ENCODE measurements around the gene FAM47E. TPM values are rescaled to one million over a fixed set of nuclear protein-coding genes. Genes with fewer than 3 reads are reported as not detected.

Gene FAM47E
- total and polyA plus RNA-seq, 2 donors from 2014 or later: 10.4 to 15.0 TPM

DNA sequence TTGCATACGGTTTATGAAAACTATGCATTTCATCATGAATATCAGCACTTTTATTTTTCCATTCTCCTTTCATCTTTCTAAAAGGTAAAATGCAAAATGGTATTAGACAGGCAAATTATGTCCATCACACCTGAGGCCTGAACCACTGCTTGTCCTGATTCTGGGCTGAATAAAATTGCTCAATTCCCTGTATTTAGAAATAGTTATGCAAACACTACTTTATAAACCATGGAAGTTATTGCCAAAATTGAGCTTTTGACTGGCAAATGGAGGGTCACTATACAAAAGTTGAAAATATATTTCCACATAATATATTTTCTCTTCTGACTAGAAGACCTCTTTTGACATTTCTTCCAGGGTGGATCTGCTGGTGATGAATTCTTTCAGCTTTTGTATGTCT, 21.1 kb downstream of the FAM47E start:
- no peak overlapping the region for H3K9ac ChIP-seq (ENCODE audit: low read length in 3 of 3)
- no peak overlapping the region for H3K4me3 ChIP-seq (ENCODE audit: low read length in 3 of 3)
- H3K4me1 ChIP-seq (ENCODE audit: control insufficient read depth in 2 of 3, insufficient read depth in 2 of 3, low read depth in 1 of 3, low read length in 3 of 3): no peaks in the 10 kb centered on the region
- intact Hi-C loops (cut with DNase I): no loop called here
- no peaks in the 10 kb centered on the region for H3K9me3 ChIP-seq (ENCODE audit: control insufficient read depth in 2 of 3, insufficient read depth in 1 of 3, low read length in 3 of 3)
- H3K27me3 ChIP-seq (ENCODE audit: control insufficient read depth, insufficient read depth, low read length): no peaks in the 10 kb centered on the region
- TF ChIP-seq, protein P1, sequence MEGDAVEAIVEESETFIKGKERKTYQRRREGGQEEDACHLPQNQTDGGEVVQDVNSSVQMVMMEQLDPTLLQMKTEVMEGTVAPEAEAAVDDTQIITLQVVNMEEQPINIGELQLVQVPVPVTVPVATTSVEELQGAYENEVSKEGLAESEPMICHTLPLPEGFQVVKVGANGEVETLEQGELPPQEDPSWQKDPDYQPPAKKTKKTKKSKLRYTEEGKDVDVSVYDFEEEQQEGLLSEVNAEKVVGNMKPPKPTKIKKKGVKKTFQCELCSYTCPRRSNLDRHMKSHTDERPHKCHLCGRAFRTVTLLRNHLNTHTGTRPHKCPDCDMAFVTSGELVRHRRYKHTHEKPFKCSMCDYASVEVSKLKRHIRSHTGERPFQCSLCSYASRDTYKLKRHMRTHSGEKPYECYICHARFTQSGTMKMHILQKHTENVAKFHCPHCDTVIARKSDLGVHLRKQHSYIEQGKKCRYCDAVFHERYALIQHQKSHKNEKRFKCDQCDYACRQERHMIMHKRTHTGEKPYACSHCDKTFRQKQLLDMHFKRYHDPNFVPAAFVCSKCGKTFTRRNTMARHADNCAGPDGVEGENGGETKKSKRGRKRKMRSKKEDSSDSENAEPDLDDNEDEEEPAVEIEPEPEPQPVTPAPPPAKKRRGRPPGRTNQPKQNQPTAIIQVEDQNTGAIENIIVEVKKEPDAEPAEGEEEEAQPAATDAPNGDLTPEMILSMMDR (IDR thresholded peaks at IDR 0.05; ENCODE audit: borderline replicate concordance, extremely low read depth, insufficient read depth): no peak
- DNase-seq: no peak
- no peak overlapping the region for H3K27ac ChIP-seq (ENCODE audit: low read depth in 2 of 2, low read length in 2 of 2)
- H3K36me3 ChIP-seq (ENCODE audit: control insufficient read depth in 2 of 3, insufficient read depth in 3 of 3, low read length in 3 of 3): no peaks in the 10 kb centered on the region
- no peak for FAIRE-seq

GRCh38 chr4:76272999-76273398, 21.5 kb downstream of the FAM47E start:
- TF ChIP-seq, protein P1 (IDR thresholded peaks at IDR 0.05; ENCODE audit: borderline replicate concordance, extremely low read depth, insufficient read depth): no peak
- Histone ChIP-seq H3K27me3 (ENCODE audit: control insufficient read depth, insufficient read depth, low read length) (no peaks in the 10 kb centered on the region), H3K4me3 (ENCODE audit: low read length in 3 of 3) (no peak overlapping the region), H3K9ac (ENCODE audit: low read length in 3 of 3) (no peak overlapping the region), H3K36me3 (ENCODE audit: control insufficient read depth in 2 of 3, insufficient read depth in 3 of 3, low read length in 3 of 3) (no peaks in the 10 kb centered on the region), H3K9me3 (ENCODE audit: control insufficient read depth in 2 of 3, insufficient read depth in 1 of 3, low read length in 3 of 3) (no peaks in the 10 kb centered on the region), H3K27ac (ENCODE audit: low read depth in 2 of 2, low read length in 2 of 2) (no peak overlapping the region), H3K4me1 (ENCODE audit: control insufficient read depth in 2 of 3, insufficient read depth in 2 of 3, low read depth in 1 of 3, low read length in 3 of 3) (no peaks in the 10 kb centered on the region)
- no peak for FAIRE-seq
- DNase-seq: no peak
- intact Hi-C loops (cut with DNase I): no loop called here

DNA sequence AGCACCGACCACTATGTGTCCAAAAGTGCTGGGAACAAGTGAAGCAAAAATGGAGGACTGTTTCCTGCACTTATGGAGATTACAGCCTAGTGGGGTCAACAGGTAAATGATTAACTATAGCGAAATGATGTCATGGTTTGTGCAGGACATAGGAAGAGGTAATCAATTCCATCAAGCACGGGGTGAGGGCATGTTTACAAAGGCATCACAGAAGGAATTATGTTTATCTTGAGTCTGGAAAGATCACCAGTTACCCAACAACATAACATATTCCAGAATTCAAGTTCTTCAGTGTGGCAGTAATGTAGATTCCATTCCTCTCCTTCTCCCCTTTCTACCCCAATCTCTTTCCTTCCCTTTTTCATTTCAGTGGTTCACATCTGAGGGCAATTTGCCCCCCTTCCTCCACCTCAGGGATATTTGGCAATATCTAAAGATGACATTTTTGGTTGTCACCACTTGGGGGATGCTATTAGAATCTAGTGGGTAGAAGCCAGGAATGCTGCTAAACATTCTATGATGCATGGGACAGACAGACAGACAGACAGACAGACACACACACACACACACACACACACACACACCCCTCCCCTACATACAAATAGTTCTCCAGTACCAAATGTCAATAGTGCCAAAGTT, 24.1 kb downstream of the FAM47E start:
- H3K4me3 ChIP-seq (ENCODE audit: low read length in 3 of 3): no peak overlapping the region
- no peaks in the 10 kb centered on the region for H3K4me1 ChIP-seq (ENCODE audit: control insufficient read depth in 2 of 3, insufficient read depth in 2 of 3, low read depth in 1 of 3, low read length in 3 of 3)
- H3K36me3 ChIP-seq (ENCODE audit: control insufficient read depth in 2 of 3, insufficient read depth in 3 of 3, low read length in 3 of 3): no peaks in the 10 kb centered on the region
- no peak for FAIRE-seq
- DNase-seq: no peak
- H3K27ac ChIP-seq (ENCODE audit: low read depth in 2 of 2, low read length in 2 of 2): no peak overlapping the region
- no peaks in the 10 kb centered on the region for H3K9me3 ChIP-seq (ENCODE audit: control insufficient read depth in 2 of 3, insufficient read depth in 1 of 3, low read length in 3 of 3)
- TF ChIP-seq, protein P1 (IDR thresholded peaks at IDR 0.05; ENCODE audit: borderline replicate concordance, extremely low read depth, insufficient read depth): no peak
- intact Hi-C loops (cut with DNase I): no loop called here
- no peak overlapping the region for H3K9ac ChIP-seq (ENCODE audit: low read length in 3 of 3)
- H3K27me3 ChIP-seq (ENCODE audit: control insufficient read depth, insufficient read depth, low read length): no peaks in the 10 kb centered on the region

DNA sequence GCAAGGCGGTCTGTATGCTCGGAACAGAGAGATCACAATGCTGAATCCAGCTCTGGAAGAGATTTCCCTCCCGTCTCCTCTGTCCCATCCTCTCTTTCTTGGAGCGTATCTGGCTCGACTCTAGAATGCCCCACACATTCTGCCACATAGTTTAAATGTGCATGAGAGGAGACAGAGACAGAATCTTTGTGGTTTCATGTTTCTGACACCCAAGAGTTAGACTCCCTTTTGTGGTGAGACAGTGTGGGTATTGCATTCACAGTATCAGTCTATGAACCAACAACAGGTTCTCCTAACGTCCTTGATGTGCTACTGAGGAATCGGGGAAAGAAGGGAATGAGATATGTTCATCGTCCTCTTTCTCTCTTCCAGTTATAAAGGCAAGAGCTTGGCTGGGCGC, 25.3 kb downstream of the FAM47E start:
- H3K4me1 ChIP-seq (ENCODE audit: control insufficient read depth in 2 of 3, insufficient read depth in 2 of 3, low read depth in 1 of 3, low read length in 3 of 3): no peaks in the 10 kb centered on the region
- DNase-seq (no peak), FAIRE-seq (no peak)
- no peak overlapping the region for H3K27ac ChIP-seq (ENCODE audit: low read depth in 2 of 2, low read length in 2 of 2)
- H3K9me3 ChIP-seq (ENCODE audit: control insufficient read depth in 2 of 3, insufficient read depth in 1 of 3, low read length in 3 of 3): no peaks in the 10 kb centered on the region
- no peak overlapping the region for H3K4me3 ChIP-seq (ENCODE audit: low read length in 3 of 3)
- H3K27me3 ChIP-seq (ENCODE audit: control insufficient read depth, insufficient read depth, low read length): no peaks in the 10 kb centered on the region
- no peak overlapping the region for H3K9ac ChIP-seq (ENCODE audit: low read length in 3 of 3)
- intact Hi-C loops (cut with DNase I): no loop called here
- TF ChIP-seq, protein P1 (IDR thresholded peaks at IDR 0.05; ENCODE audit: borderline replicate concordance, extremely low read depth, insufficient read depth): no peak
- no peaks in the 10 kb centered on the region for H3K36me3 ChIP-seq (ENCODE audit: control insufficient read depth in 2 of 3, insufficient read depth in 3 of 3, low read length in 3 of 3)

All from kidney (tissue), 14 donors.